Ovary (tissue), 9 donors: ENCODE results near the gene PARD3B. TPM values are rescaled to one million over a fixed set of nuclear protein-coding genes. Genes with fewer than 3 reads are reported as not detected.

Experiments used
- DNase-seq, 5 donors: peaks; one replicate each; pipeline ENCODE4 v3.0.0-alpha.2; 2019 to 2020
- H3K27ac ChIP-seq, 2 donors: fragments of 200-600 bp; one replicate each; pipeline versions ENCODE4 v1.5.1 to v1.8.0; 2019 to 2022
- H3K27me3 ChIP-seq: fragments of 200-600 bp; one replicate; pipeline ENCODE4 v1.8.0; 2022
- H3K36me3 ChIP-seq: fragments of 200-600 bp; sonication (generic); one replicate; pipeline ENCODE4 v1.5.1; 2019
- H3K4me1 ChIP-seq: one replicate; pipeline ENCODE4 v1.8.1; 2013; ENCODE audit warnings: mild to moderate bottlenecking, moderate library complexity; ENCODE audit not compliant: insufficient read depth
- H3K4me3 ChIP-seq: fragments of 200-600 bp; sonication (generic); one replicate; pipeline ENCODE4 v1.5.1; 2017
- H3K9me3 ChIP-seq, 2 donors: fragments of 200-600 bp in 1 of 2; sonication (generic) in 1 of 2; one replicate each; pipeline versions ENCODE4 v1.5.1 to v1.8.1; 2013 to 2019; ENCODE audit warnings: mild to moderate bottlenecking in 1 of 2, moderate library complexity in 1 of 2
- CTCF ChIP-seq, 3 donors: fragments of 450-650 bp in 2 of 3; fragments of 200-600 bp in 1 of 3; IDR thresholded peaks; one replicate each; pipeline versions ENCODE4 v1.5.1 to v1.8.0; 2016 to 2022; ENCODE audit warnings: antibody characterized with exemption in 3 of 3, mild to moderate bottlenecking in 1 of 3
- EP300 ChIP-seq: sonication (generic); formaldehyde crosslinking; IDR thresholded peaks from one replicate; pipeline ENCODE4 v1.6.1; 2017; ENCODE audit warnings: antibody characterized with exemption
- POLR2A ChIP-seq: fragments of 450-650 bp; IDR thresholded peaks from one replicate; pipeline ENCODE4 v1.6.1; 2017; ENCODE audit warnings: antibody characterized with exemption, mild to moderate bottlenecking, moderate library complexity
- WGBS, 3 donors: extraction: QIAGEN DNeasy Blood & Tissue Kit in 1 of 3; methylation state at CpG; one replicate each; pipeline versions ENCODE4 v1.1.5 to v1.1.7; 2013 to 2017; 5-methylcytosine and 5-hydroxymethylcytosine counted together
- intact Hi-C, 4 donors: fragments of 100-400 bp; cut with DNase I; formaldehyde crosslinking; loops; one replicate each; pipeline versions ENCODE4 v1.11.0 to v1.15.1; 2022 to 2023
- polyA plus RNA-seq, 2 donors: library from polyadenylated mRNA; stranded (reverse); fragments of 200-250 nt in 1 of 2; fragments of 350-450 nt in 1 of 2; fragmentation: Illumina TruSeq in 1 of 2; extraction: RNeasy Lipid Tissue Mini Kit (QIAGEN cat#74804) in 1 of 2; gene quantifications; one replicate each; pipeline ENCODE4 v1.2.3, GENCODE V29; 2013 to 2014
- total RNA-seq, 7 donors: library from RNA; depleted of rRNA in 2 of 7; stranded (reverse); fragments of >200 nt in 2 of 7; fragmentation: NEBNext Ultra II Directional in 3 of 7; extraction: Animal tissue kit (Norgen Biotek cat#: 25700) in 3 of 7; gene quantifications; one replicate each; pipeline versions ENCODE4 v1.1.0 to v1.2.4, GENCODE V29; 2016 to 2023
- donor health status: DM: no; HTN: no; CAD: no; lungs with moderate emphysema.
- donor health status: DM: no; HTN: no; CAD: no.
- donor health status: Bipolar disorder and iron deficiency.
- donor health status: DM: yes; HTN: yes; CAD: no.
- donor health status: DM: no; HTN: no; CAD: no.
- donor health status: DM: yes; HTN: yes; CAD: no.

PARD3B gene
- total and polyA plus RNA-seq, 9 donors = 8.2 to 46.6 (median 28.7) TPM

DNA sequence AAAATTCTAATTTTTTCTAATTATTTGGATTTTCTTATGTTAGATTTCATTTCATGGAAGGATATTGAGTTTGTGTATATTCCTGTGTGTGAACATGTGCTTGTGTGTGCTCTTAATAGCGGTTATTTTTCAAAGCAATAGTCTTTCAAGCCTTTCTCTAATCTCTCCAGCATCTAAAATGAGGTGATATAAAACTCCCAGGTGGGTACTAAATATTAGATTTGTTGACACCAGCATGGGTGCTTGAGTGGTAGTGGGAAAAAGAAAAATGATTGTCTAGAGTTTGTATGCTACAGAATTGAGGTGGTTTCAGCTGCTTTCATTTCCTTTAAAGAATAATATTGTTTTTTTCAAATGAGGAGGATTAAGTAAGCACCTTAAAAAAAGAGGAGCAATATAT lies 296.8 kb downstream of the PARD3B start:
- no peak overlapping the region for H3K4me3 ChIP-seq
- no peaks in the 10 kb centered on the region for H3K27me3 ChIP-seq
- no peak for TF ChIP-seq EP300
- TF ChIP-seq CTCF (IDR thresholded peaks at IDR 0.05) = no peak
- TF ChIP-seq POLR2A = no peak
- peaks cover 2% of the 10 kb centered on the region for H3K4me1 ChIP-seq
- intact Hi-C loops = no loop called here
- no peaks in the 10 kb centered on the region for H3K36me3 ChIP-seq
- no peaks in the 10 kb centered on the region for H3K9me3 ChIP-seq
- 93 to 98% (median 93%) methylated on average over 1 of the region's 1 CpG for WGBS, 3 donors
- no peak for DNase-seq
- H3K27ac ChIP-seq = no peak overlapping the region

GRCh38 chr2:204842661-204843485 lies 297.6 kb downstream of the PARD3B start:
- intact Hi-C loops = no loop called here
- Histone ChIP-seq H3K36me3 (no peaks in the 10 kb centered on the region), H3K4me3 (no peak overlapping the region), H3K27me3 (no peaks in the 10 kb centered on the region), H3K4me1 (peaks cover 2% of the 10 kb centered on the region), H3K9me3 (no peaks in the 10 kb centered on the region), H3K27ac (no peak overlapping the region)
- 27 to 33% (median 30%) methylated on average over 9 of the region's 9 CpGs for WGBS, 3 donors
- TF ChIP-seq CTCF (IDR thresholded peaks at IDR 0.05) = no peak
- TF ChIP-seq POLR2A = no peak
- TF ChIP-seq EP300 = no peak
- peak; percentile 16 to 52 (median 35) for DNase-seq

- intact Hi-C loops = no loop called here
- H3K27me3 ChIP-seq = no peaks in the 10 kb centered on the region
Observed at GRCh38 chr2:204846471-204846870, 301.2 kb downstream of the PARD3B start.

DNA sequence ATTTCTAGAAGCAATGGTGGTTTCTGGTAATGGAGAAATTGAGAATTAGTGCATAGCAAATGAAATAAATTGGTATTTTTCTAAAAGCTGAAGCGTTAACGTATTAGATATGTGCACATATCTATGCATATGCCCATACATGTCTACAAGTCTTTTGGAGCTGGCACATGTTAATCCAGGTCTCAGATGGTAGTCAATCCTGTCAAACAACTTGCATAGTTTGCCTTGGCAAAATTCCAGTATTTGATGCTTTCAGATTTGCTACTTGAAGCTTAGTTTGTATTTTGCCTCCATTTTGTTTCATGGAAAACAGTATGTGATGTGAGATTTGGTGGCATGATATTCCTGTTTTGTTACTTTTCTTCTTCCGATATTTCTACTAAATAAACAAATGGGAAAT lies 304.6 kb downstream of the PARD3B start:
- Histone ChIP-seq H3K27ac (no peak overlapping the region), H3K27me3 (no peaks in the 10 kb centered on the region)

More at GRCh38 chr2:204846471-204846870, 301.2 kb downstream of the PARD3B start:
- Histone ChIP-seq H3K4me1 (peaks cover 2% of the 10 kb centered on the region), H3K27ac (no peak overlapping the region), H3K4me3 (no peak overlapping the region), H3K36me3 (no peaks in the 10 kb centered on the region), H3K9me3 (no peaks in the 10 kb centered on the region)
- TF ChIP-seq POLR2A = no peak
- TF ChIP-seq EP300 = no peak
- no peak for TF ChIP-seq CTCF (IDR thresholded peaks at IDR 0.05)
- WGBS, 3 donors = 94 to 96% (median 94%) methylated on average over 4 of the region's 4 CpGs
- DNase-seq = no peak

More for the DNA sequence above, 304.6 kb downstream of the PARD3B start:
- Histone ChIP-seq H3K9me3 (no peaks in the 10 kb centered on the region), H3K4me3 (no peak overlapping the region), H3K4me1 (no peaks in the 10 kb centered on the region), H3K36me3 (no peaks in the 10 kb centered on the region)
- DNase-seq = no peak
- TF ChIP-seq CTCF (IDR thresholded peaks at IDR 0.05) (no peak), EP300 (no peak), POLR2A (no peak)
- 96 to 99% (median 99%) methylated on average over 3 of the region's 3 CpGs for WGBS, 3 donors
- intact Hi-C loops = no loop called here
